Spleen (tissue), 7 donors: ENCODE data around the gene APRT.

Experiments used
- POLR2A ChIP-seq, 3 donors: fragments of 450-650 bp; IDR thresholded peaks; one replicate each; pipeline ENCODE4 v1.5.1; 2017; ENCODE audit warnings: antibody characterized with exemption in 3 of 3, mild to moderate bottlenecking in 1 of 3
- POLR2AphosphoS5 ChIP-seq, 3 donors: sonication (generic); formaldehyde crosslinking; IDR thresholded peaks; one replicate each; pipeline ENCODE4 v1.5.1; 2017; ENCODE audit warnings: antibody characterized with exemption in 3 of 3
- TF ChIP-seq, protein P1 (sequence below), 11 experiments: fragments of 200-600 bp in 7 of 11; fragments of 450-650 bp in 4 of 11; sonication (generic) in 4 of 11; IDR thresholded peaks in 8 of 11; conservative IDR thresholded peaks in 3 of 11; 1 replicate in 7 of 11; 2 replicates in 4 of 11; pipeline versions ENCODE4 v1.4.0 to v1.8.0; 2016 to 2021; ENCODE audit warnings: antibody characterized with exemption in 11 of 11, inconsistent platforms in 4 of 11, mild to moderate bottlenecking in 1 of 11
- donor health status: DM: no; HTN: no; CAD: no; lungs with moderate emphysema.
- donor health status: DM: no; HTN: no; CAD: no.
- donor health status: DM: no; HTN: no; CAD: no.

DNA sequence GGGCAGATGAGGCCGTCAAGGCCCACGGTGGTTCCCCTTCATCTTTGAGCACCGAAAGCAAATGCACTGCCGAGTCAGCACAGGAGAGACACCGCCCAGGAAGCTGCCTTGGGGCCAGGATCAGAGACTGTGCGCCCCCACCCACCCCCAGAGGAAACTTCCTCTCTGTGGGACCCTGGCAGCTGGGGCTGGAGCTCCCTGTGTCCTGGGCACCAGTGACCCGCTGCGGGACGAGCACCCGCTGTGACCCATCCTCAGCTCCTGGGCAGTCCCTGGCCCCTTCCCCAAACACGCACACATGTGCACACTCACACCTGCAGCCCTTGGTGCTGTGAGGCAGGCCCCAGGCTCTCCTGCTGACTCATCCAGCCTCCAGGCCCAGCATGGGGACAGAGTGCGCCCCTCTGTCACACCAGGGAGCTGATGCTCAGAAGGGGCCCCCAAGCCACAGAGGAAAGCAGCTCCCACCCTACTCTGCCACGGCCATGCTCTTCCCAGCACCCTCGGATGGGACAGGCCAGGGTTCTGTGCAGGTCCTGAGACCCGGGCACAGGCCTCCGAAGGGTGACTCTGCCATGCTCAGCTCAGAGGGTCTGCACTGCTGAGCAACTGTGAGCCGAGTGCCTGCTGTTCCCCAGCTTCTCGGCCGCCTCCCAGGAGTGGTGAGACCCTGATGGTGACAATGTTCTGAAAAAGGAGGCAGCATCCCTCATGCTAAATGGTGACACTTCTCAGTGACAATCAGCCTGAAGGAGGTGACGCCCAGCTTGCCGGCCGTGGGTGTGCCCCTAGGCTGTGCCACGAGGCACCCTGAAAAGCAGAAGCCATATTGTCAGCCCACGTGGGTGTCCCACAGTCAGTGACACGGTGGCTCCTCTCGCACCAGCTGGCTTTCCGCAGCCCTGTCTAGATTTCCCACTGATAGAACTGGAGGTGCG, 30.3 kb downstream of the APRT start:
- TF ChIP-seq POLR2AphosphoS5 (IDR thresholded peaks at IDR 0.05) (peak; percentile 66 to 76 (median 71)), POLR2A (IDR thresholded peaks at IDR 0.05) (no peak)
- TF ChIP-seq, protein P1, sequence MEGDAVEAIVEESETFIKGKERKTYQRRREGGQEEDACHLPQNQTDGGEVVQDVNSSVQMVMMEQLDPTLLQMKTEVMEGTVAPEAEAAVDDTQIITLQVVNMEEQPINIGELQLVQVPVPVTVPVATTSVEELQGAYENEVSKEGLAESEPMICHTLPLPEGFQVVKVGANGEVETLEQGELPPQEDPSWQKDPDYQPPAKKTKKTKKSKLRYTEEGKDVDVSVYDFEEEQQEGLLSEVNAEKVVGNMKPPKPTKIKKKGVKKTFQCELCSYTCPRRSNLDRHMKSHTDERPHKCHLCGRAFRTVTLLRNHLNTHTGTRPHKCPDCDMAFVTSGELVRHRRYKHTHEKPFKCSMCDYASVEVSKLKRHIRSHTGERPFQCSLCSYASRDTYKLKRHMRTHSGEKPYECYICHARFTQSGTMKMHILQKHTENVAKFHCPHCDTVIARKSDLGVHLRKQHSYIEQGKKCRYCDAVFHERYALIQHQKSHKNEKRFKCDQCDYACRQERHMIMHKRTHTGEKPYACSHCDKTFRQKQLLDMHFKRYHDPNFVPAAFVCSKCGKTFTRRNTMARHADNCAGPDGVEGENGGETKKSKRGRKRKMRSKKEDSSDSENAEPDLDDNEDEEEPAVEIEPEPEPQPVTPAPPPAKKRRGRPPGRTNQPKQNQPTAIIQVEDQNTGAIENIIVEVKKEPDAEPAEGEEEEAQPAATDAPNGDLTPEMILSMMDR (IDR thresholded peaks at IDR 0.05 in 8 of 11, conservative IDR thresholded peaks at IDR 0.05 in 3 of 11) = no peak
